ENCODE results near the gene ATP9A. TPM values are rescaled to one million over a fixed set of nuclear protein-coding genes. Genes with fewer than 3 reads are reported as not detected.
"Not testable (repeated sequence)": the region's sequence is repeated elsewhere in the genome, so short reads cannot be mapped to it uniquely, and the experiment has no call there.

ATP9A gene
- total RNA-seq, 1 donor from 2014 or later = 18.2 TPM

DNA sequence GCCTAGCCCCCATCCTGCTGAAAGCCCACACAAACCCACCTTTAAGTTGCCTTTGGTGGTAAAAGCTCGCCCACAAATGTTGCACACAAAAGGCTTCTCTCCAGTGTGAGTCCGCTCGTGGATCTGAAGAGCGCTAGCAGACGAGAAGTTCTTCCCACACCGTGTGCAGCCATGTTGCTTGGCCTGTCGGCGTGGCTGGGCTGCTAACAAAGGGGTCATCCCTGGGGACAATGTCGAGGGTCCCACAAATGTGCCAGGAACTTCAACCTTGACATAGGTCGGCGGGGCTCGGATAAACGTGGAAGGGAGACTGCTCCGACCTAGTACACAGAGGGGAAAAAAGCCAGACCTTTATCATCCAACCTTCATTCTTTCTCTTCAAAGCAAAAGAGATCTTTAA, 20.6 kb upstream of the ATP9A start:
- Histone ChIP-seq H3K36me3 (peaks cover 23% of the 10 kb centered on the region), H3K4me2 (no peak overlapping the region), H3K79me2 (ENCODE audit: low read depth) (peaks cover 100% of the 10 kb centered on the region), H3K4me1 (peaks cover 10% of the 10 kb centered on the region), H4K20me1 (ENCODE audit: low read depth) (peaks cover 100% of the 10 kb centered on the region), H3K9ac (no peak overlapping the region), H3K27me3 (no peaks in the 10 kb centered on the region), H3K4me3 (no peak overlapping the region), H3K9me3 (ENCODE audit: low read depth) (no peaks in the 10 kb centered on the region), H2AFZ (replicated peaks) (no peak overlapping the region), H3K27ac (no peak overlapping the region), H3F3A (ENCODE audit: low read depth) (peaks cover 66% of the 10 kb centered on the region)
- Mint-ChIP-seq H3K27me3 (ENCODE audit: insufficient read depth, low read depth) (peaks cover 6% of the 10 kb centered on the region), H3K27ac (no peak overlapping the region), H3K4me1 (peaks cover 8% of the 10 kb centered on the region), H3K36me3 (peaks cover 49% of the 10 kb centered on the region), H3K4me3 (no peak overlapping the region), H3K9me3 (no peaks in the 10 kb centered on the region)
- TF ChIP-seq EZH2 (IDR thresholded peaks at IDR 0.05) = no peak
- TF ChIP-seq, protein P1, sequence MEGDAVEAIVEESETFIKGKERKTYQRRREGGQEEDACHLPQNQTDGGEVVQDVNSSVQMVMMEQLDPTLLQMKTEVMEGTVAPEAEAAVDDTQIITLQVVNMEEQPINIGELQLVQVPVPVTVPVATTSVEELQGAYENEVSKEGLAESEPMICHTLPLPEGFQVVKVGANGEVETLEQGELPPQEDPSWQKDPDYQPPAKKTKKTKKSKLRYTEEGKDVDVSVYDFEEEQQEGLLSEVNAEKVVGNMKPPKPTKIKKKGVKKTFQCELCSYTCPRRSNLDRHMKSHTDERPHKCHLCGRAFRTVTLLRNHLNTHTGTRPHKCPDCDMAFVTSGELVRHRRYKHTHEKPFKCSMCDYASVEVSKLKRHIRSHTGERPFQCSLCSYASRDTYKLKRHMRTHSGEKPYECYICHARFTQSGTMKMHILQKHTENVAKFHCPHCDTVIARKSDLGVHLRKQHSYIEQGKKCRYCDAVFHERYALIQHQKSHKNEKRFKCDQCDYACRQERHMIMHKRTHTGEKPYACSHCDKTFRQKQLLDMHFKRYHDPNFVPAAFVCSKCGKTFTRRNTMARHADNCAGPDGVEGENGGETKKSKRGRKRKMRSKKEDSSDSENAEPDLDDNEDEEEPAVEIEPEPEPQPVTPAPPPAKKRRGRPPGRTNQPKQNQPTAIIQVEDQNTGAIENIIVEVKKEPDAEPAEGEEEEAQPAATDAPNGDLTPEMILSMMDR (IDR thresholded peaks at IDR 0.05) = no peak
- TF ChIP-seq EZH2phosphoT487 (IDR thresholded peaks at IDR 0.05) = no peak
- DNase-seq (ENCODE audit: low spot score) = no peak

GRCh38 chr20:51784299-51784698, 16.1 kb upstream of the ATP9A start:
- H3K27ac Mint-ChIP-seq = no peak overlapping the region
- Histone ChIP-seq H3K9me3 (ENCODE audit: low read depth) (no peaks in the 10 kb centered on the region), H3K4me3 (no peak overlapping the region), H4K20me1 (ENCODE audit: low read depth) (peaks cover 82% of the 10 kb centered on the region), H3K27me3 (no peaks in the 10 kb centered on the region), H3F3A (ENCODE audit: low read depth) (peaks cover 88% of the 10 kb centered on the region), H3K9ac (no peak overlapping the region), H2AFZ (replicated peaks) (no peak overlapping the region), H3K4me2 (no peak overlapping the region), H3K79me2 (ENCODE audit: low read depth) (peaks cover 73% of the 10 kb centered on the region), H3K36me3 (peaks cover 45% of the 10 kb centered on the region), H3K4me1 (no peaks in the 10 kb centered on the region), H3K27ac (peak overlapping the region; percentile 5)
- no peaks in the 10 kb centered on the region for H3K27me3 Mint-ChIP-seq (ENCODE audit: insufficient read depth, low read depth)
- TF ChIP-seq, protein P1 (IDR thresholded peaks at IDR 0.05) = no peak
- no peak for TF ChIP-seq EZH2 (IDR thresholded peaks at IDR 0.05)
- H3K36me3 Mint-ChIP-seq = peaks cover 60% of the 10 kb centered on the region
- DNase-seq (ENCODE audit: low spot score) = no peak
- H3K9me3 Mint-ChIP-seq = peaks cover 9% of the 10 kb centered on the region
- H3K4me3 Mint-ChIP-seq = no peak overlapping the region
- H3K4me1 Mint-ChIP-seq = no peaks in the 10 kb centered on the region

DNA sequence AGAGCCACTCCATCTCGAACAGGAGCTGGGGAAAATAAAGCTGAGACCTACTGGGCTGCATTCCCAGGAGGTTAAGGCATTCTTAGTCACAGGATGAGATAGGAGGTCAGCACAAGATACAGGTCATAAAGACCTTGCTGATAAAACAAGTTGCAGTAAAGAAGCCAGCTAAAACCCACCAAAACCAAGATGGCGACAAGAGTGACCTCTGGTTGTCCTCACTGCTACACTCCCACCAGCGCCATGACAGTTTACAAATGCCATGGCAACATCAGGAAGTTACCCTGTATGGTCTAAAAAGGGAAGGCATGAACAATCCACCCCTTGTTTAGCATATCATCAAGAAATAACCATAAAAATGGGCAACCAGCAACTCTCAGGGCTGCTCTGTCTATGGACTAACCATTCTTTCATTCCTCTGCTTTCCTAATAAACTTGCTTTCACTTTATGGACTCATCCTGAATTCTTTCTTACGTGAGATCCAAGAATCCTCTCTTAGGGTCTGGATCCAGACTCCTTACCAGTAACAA, 10.1 kb upstream of the ATP9A start:
- not testable (repeated sequence) for H3K4me2 ChIP-seq; H3K9ac ChIP-seq; H3K27me3 Mint-ChIP-seq (ENCODE audit: insufficient read depth, low read depth); H3K4me1 ChIP-seq; DNase-seq (ENCODE audit: low spot score); H3K9me3 ChIP-seq (ENCODE audit: low read depth); H3K4me3 ChIP-seq; H3K27ac Mint-ChIP-seq; H3K4me3 Mint-ChIP-seq; H2AFZ ChIP-seq (replicated peaks); H3K27me3 ChIP-seq; H3K4me1 Mint-ChIP-seq
- Mint-ChIP-seq H3K36me3 (peaks cover 48% of the 10 kb centered on the region), H3K9me3 (peaks cover 24% of the 10 kb centered on the region)
- Histone ChIP-seq H3F3A (ENCODE audit: low read depth) (peaks cover 70% of the 10 kb centered on the region), H3K27ac (peak overlapping the region; percentile 70), H3K36me3 (peaks cover 27% of the 10 kb centered on the region), H4K20me1 (ENCODE audit: low read depth) (peaks cover 22% of the 10 kb centered on the region), H3K79me2 (ENCODE audit: low read depth) (peaks cover 13% of the 10 kb centered on the region)

GRCh38 chr20:51775241-51775640, 7.1 kb upstream of the ATP9A start:
- Mint-ChIP-seq H3K4me3 (no peak overlapping the region), H3K36me3 (peaks cover 23% of the 10 kb centered on the region), H3K4me1 (no peaks in the 10 kb centered on the region), H3K9me3 (peaks cover 20% of the 10 kb centered on the region), H3K27me3 (ENCODE audit: insufficient read depth, low read depth) (peaks cover 4% of the 10 kb centered on the region), H3K27ac (peak overlapping the region; percentile 2)
- no peaks in the 10 kb centered on the region for H3K9me3 ChIP-seq (ENCODE audit: low read depth)
- H4K20me1 ChIP-seq (ENCODE audit: low read depth) = no peaks in the 10 kb centered on the region
- H2AFZ ChIP-seq (replicated peaks) = no peak overlapping the region
- no peak overlapping the region for H3K27ac ChIP-seq
- no peaks in the 10 kb centered on the region for H3K79me2 ChIP-seq (ENCODE audit: low read depth)
- H3K9ac ChIP-seq = no peak overlapping the region
- H3K36me3 ChIP-seq = no peaks in the 10 kb centered on the region
- no peak overlapping the region for H3K4me2 ChIP-seq
- no peak overlapping the region for H3K4me3 ChIP-seq
- peaks cover 43% of the 10 kb centered on the region for H3F3A ChIP-seq (ENCODE audit: low read depth)
- no peaks in the 10 kb centered on the region for H3K4me1 ChIP-seq
- TF ChIP-seq EZH2phosphoT487 (IDR thresholded peaks at IDR 0.05) (no peak), EZH2 (IDR thresholded peaks at IDR 0.05) (no peak)
- no peaks in the 10 kb centered on the region for H3K27me3 ChIP-seq
- no peak for DNase-seq (ENCODE audit: low spot score)

All from neural progenitor cell (in vitro differentiated cells).